Fibroblast of villous mesenchyme (primary cell): ENCODE results near the gene NADSYN1. TPM values are rescaled to one million over a fixed set of nuclear protein-coding genes. Genes with fewer than 3 reads are reported as not detected.

Source experiments
- DNase-seq: peaks from one replicate; pipeline ENCODE4 v3.0.0-alpha.2; 2010; ENCODE audit warnings: low read depth
- H3K4me3 ChIP-seq: 2 replicates; pipeline ENCODE4 v1.5.1; 2011; ENCODE audit warnings: low read depth, mild to moderate bottlenecking, low read length
- total RNA-seq: library from RNA; depleted of rRNA; stranded (reverse); fragments of >200 nt; gene quantifications from 2 replicates; pipeline ENCODE4 v1.2.3, GENCODE V29; 2012
- TF ChIP-seq, protein P1 (sequence below): IDR thresholded peaks from 2 replicates; pipeline ENCODE4 v1.5.1; 2012; ENCODE audit warnings: low read depth, mild to moderate bottlenecking, low read length; ENCODE audit not compliant: insufficient read depth

The NADSYN1 gene
- total RNA-seq, 1 donor: 71.2 TPM

DNA sequence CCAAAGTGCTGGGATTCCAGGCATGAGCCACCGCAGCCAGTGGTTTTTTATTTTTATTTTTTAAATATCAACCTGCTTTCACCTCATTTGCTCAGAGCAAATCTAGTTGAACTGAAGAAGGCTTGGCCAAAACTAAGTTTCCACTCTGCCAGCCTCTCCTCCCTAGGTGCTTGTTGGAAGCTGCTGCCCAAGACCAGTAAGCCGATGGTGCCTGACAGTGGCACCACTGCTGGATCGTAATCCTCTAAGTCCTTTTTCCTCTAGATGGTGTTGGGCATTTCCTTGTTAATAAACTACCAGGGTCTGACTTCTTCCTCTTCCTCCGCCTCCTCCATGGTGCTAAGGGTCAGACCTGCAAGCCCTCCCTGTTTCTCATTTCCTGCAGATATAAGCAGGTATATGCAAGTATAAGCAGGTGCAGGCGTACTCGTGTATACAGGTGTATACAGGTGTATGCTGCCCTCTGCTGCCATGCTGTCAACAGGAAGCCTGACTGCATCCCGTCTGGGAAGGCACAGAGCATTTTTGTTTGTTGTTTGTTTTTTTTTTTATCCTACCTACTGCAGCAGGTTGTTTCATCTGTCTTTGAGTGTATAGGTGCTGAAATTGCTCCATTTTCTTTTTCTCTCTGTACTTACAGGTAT is 1.6 kb downstream of the NADSYN1 start:
- TF ChIP-seq, protein P1, sequence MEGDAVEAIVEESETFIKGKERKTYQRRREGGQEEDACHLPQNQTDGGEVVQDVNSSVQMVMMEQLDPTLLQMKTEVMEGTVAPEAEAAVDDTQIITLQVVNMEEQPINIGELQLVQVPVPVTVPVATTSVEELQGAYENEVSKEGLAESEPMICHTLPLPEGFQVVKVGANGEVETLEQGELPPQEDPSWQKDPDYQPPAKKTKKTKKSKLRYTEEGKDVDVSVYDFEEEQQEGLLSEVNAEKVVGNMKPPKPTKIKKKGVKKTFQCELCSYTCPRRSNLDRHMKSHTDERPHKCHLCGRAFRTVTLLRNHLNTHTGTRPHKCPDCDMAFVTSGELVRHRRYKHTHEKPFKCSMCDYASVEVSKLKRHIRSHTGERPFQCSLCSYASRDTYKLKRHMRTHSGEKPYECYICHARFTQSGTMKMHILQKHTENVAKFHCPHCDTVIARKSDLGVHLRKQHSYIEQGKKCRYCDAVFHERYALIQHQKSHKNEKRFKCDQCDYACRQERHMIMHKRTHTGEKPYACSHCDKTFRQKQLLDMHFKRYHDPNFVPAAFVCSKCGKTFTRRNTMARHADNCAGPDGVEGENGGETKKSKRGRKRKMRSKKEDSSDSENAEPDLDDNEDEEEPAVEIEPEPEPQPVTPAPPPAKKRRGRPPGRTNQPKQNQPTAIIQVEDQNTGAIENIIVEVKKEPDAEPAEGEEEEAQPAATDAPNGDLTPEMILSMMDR: no peak
- H3K4me3 ChIP-seq: no peak overlapping the region
- no peak for DNase-seq

DNA sequence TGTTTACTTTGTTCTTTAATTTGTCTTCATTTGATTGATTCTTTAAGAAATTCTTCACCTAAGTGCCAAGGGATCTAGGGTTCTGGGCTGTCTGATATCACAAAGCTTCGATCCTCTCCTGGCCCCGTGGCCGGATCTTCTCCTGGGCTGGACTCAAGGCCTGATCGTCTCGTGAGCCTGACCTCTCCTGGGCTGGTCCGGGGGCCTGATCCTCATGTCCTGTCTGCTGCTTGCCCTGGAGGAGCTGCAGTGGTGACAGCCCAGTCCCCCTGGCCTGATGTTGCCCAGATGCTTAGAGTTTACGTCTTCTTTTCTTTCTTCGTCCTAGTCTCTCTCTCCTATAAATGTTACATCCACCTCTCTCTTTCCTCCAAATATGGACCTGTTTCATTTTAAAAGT is 3.3 kb downstream of the NADSYN1 start:
- TF ChIP-seq, protein P1: no peak

DNA sequence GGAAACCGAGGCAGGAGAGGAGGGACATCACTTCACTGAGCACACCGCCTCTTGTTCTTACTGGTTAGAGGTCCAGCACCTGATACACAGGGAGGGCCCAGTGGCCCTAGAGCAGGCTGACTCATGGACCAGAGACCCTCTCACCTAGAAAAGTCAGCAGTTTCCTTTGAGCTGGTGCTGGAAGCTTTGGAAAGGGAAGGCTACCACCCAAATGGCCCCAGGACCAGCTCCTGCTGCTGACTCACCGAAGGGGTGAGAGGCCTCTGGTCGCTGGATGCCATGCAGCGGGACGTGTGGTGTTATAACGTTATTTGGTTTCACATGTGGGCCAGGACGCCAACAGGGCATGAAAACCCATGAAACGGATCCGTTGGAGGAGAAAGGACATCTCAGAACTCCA is 3.8 kb downstream of the NADSYN1 start:
- DNase-seq: no peak
- TF ChIP-seq, protein P1: no peak
- no peak overlapping the region for H3K4me3 ChIP-seq

More for the DNA sequence above, 3.3 kb downstream of the NADSYN1 start:
- DNase-seq: no peak
- H3K4me3 ChIP-seq: no peak overlapping the region

- DNase-seq: no peak
- TF ChIP-seq, protein P1: no peak
- no peak overlapping the region for H3K4me3 ChIP-seq
Measured at GRCh38 chr11:71458146-71459070, 5.4 kb downstream of the NADSYN1 start.

- H3K4me3 ChIP-seq: no peak overlapping the region
- TF ChIP-seq, protein P1: no peak
- DNase-seq: no peak
Measured at GRCh38 chr11:71459076-71459766, 6.2 kb downstream of the NADSYN1 start.

GRCh38 chr11:71459767-71460320 is 6.8 kb downstream of the NADSYN1 start:
- TF ChIP-seq, protein P1: no peak
- no peak for DNase-seq
- H3K4me3 ChIP-seq: no peak overlapping the region
